GM21717 (cell line): ENCODE data around the gene SMG6.
"Not testable (repeated sequence)": the region's sequence is repeated elsewhere in the genome, so short reads cannot be mapped to it uniquely, and the experiment has no call there.

Experiments used
- ATAC-seq: cut with Tn5 transposase; IDR thresholded peaks from one replicate; pipeline ENCODE4 v1.9.1; 2021; ENCODE audit warnings: mild to moderate bottlenecking, moderate library complexity; ENCODE audit not compliant: unreplicated experiment

The SMG6 gene

DNA sequence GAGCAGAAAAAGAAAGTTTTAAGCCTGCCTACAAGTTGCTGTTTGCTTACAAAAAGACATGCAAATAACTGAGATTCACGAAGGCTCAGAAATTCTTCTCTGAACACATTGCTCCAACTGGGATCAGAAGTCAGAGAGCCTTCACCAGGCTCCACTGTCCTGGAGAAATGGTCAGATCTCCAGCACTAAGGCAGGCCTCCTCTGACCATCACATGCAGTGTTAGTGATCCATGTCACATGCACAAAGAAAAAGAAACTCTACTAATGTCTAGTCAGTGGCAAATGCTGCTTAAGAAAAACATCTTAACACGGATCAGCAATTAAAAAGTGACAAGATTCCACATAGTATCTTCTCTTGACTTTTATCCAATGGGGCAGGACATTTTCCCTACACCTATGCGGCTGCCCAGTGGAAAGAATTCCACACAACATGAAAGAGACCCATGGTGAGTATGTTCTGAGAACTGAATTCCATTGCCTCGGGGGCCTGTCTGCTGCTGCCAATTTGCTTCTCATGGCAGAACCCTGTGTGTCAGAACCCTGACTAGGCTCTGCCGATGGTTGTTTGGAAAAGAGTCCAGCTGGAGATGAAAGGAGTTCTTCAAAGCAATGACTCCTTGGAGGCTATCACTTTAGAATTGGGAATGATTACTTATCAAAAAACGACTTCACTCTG is 152.1 kb downstream of the SMG6 start:
- no peak for ATAC-seq

DNA sequence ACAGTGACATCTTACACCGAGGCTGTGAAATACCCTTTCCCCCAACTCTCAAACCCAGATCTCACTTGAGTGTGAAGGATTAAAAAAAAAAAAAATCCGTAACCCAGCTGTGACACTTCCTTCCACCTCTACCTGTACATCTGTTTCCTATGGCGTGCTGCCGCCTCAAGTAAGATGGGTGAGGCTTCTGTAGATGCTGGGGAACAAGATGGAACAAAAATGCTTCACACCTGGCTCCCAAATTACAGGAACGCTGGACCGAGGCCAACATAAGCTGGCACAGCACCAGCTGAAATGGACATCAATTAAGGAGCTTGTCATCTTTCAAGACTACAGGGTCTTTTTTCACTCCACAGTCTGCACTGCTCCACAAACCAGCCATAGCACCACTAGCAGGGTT is 152.8 kb downstream of the SMG6 start:
- ATAC-seq, result no peak

DNA sequence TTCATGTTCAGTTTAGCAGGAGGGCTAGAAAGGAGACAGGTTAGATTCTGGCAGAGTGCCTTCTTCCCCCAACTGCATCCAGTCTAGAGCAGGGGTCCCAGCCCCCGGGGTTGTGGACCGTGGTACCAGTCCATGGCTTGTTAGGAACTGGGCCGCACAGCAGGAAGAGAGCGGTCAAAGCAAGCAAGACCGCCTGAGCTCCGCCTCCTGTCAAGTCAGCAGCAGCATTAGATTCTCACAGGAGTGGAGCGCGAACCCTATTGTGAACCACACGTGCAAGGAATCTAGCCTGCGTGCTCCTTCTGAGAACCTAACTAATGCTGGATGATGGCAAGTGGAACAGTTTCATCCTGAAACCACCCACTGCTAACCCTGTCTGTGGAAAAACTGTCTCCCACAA is 153.7 kb downstream of the SMG6 start:
- no peak for ATAC-seq

DNA sequence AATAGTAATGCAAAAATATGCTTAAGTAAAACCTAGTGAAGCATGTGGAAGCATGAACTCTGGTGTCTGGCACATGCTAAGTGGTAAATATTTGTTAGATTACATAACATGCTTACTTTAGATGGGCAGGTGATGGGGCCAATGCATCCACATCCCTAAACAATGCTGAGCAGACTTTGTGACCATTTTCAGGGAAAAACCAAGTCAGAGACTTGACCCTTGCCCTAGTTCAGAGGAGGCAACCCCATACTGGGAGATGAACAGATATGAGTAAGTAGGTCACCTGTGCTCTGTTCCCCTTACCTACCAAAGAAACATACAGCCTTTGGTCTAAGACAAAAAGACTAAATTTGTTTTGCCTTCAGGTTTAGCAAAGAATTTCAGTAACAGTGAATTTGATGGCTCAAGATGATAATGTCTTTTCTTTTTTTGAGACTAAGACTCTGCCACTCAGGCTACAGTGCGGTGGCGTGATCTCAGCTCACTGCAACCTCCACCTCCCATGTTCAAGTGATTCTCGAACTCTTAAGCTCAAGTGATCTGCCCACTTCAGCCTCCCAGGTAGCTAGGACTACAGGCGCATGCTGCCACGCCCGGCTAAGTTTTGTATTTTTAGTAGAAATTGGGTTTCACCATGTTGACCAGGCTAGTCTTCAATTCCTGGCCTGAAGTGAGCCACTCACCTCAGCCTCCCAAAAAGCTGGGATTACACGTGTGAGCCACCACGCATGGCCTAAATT is 157.3 kb downstream of the SMG6 start:
- ATAC-seq, result no peak

DNA sequence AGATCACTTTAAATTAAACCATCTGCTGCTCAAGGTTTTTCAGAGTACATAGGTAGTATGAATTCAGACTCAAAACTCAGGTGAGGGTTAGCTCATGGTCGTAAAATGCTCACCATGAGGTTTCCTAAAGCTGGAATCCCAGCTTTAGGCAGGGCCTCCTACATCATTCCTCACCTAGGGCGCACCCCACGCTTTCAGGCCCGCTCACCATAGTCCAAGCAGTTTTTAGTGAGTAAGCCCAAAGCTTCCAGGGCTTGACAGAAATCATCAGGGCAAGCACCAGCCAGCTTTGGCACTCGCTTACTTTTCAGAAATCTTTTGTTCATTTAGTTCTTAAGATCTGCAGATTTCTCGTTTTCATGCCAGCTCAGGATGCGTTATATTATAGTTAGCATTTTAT is 158.9 kb downstream of the SMG6 start:
- no peak for ATAC-seq

DNA sequence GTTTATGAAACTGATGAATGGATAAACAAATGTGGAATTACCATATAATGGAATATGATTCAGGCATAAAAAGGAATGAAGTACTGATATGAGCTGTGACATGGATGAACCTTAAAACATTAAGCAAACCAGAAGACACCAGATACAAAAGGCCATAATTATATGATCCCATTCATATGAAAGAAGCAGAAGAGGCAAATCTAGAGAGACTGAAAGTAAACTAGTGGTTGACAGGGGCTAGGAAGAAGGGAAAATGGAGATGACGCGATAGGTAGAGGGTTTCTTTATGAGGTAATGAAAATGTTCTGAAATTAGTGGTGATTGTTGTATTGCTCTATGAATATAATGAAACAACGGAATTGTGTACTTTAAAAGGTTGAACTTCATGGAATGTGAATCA is 160.3 kb downstream of the SMG6 start:
- ATAC-seq, result no peak

DNA sequence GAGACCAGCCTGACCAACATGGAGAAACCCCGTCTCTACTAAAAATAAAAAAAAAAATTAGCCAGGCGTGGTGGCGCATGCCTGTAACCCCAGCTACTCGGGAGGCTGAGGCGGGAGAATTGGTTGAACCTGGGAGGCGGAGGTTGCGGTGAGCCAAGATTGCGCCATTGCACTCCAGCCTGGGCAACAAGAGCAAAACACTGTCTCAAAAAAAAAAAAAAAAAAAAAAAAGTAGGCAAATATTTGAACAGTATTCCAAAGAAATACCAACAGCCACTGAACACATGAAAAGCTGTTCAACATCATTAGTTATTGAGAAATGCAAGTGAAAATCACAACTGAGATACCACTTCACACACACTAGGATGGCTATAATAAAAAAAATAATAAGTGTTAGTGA is 160.9 kb downstream of the SMG6 start:
- not testable (repeated sequence) for ATAC-seq

DNA sequence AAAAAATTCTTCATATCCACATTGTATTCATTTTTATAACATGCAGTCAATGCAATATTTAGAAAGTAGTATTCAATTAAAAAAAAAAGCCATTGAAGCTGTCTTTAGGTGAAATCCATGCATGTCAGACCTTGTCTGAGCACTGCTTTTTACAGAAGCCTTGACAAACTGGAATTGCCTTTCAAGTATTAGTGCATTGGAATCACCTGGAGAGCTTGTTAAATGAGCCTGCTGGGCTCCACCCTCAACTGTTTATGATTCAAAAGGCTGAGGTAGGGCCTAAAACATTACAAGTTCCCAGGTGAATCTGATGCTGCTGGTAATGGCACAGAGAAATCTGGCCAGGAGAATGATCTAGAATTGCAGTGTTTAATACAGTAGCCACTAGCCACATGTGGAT is 162.9 kb downstream of the SMG6 start:
- ATAC-seq, result no peak

DNA sequence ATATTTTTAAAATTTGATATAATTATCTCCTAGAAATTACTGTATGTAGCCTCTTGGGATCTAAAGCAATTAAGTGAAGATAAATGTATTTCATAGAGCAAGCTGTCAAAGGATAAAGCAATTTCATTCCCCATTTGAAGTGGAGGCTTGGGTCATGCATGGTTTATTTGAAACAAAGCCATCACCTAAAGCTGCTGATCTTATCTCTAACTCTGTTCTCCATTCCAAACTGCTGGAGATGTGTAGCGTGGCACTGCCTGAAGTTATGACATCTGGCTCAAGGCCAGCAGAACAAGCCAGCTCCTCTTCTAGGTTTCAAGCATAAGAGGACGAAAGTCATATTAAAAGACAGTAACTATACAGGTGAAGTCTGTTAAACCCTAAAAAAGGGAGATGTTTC is 164.8 kb downstream of the SMG6 start:
- no peak for ATAC-seq

DNA sequence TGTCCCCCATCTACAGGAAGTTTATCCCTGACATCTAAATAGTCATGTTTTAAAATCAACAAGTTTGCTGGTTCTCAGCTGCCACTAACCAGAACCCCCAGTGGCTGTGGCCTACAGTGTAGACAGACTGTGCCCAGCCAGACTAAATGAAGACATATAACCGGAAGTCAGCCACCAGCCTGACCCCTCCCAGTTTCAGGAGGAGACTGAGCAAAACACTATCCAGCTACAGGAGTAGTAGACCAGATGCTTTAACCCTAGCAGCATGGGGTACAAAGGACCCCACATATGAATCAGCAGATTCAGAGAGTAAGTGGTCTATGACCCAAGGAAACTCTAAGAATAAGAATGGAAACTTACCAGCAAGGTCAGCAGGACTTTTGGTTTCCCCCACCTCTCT is 165.3 kb downstream of the SMG6 start:
- no peak for ATAC-seq

DNA sequence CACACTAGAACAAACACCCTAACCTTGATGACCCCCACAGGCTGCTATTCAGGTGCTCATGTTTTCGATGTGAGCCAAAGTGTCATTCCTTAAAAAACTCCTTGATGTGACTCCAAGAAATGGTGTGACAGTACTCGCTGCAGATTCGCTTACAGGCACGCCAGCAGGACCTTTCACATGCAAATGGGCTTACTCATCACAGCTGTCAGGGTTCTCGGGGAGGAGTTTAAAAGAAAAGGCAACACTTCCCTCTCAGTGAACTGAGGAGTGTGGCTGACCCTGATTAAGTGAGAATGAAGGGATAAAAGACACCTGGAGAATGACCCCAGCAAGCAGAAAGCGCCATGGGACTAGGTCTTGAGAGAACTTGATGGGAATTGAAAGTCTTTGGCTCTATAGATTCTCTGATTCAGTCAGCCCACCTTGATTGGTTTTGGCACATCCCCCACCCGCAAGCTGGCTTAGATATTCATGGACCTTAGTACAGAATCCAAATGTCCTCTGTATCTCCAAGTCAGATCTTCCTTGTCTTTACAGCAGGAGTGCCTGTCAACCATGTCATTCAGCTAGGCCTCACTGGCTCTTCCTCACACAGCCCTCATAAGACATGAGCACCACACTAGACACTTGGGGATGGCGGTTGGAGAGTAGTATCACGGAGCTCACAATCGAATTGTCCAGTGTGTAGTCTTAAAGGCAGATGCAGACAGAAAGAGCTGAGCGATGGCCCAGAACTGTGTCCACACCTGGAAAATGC is 166.1 kb downstream of the SMG6 start:
- ATAC-seq, result peak; percentile 79

DNA sequence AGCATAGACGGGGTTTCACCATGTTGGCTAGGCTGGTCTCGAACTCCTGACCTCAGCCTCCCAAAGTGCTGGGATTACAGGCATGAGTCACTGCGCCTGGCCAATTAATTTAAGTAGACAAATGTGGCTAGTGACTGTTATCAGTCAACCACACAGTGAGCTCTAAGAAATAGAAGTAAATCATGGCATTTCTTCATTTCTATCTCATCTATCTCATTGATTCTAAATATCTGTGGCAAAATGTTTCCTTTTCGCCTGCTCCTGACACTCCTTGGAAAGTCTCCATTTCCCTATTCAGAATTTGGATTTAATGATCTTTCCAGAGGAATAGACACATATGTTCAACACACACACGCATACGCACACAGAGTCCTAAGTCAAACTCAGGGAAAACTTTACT is 167.3 kb downstream of the SMG6 start:
- no peak for ATAC-seq

DNA sequence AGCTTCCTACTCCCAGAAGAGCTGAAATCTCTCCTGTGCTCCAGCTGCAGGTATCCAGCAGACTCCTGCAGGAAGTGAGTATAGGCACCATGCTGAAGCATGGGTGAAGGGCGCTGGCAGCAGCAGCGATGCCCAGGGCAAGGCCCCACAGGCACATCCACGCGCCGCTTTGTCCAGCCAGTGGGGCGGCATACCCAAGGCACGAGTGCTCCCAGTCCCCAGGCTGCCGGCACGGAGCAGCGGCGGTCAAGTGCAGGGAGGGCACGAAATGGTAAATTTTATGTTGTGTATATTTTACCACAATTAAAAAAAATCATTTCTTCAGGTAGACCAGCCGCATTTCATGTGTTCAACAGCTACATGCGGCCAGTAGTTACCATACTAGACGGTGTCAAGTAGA is 175.6 kb downstream of the SMG6 start:
- no peak for ATAC-seq

DNA sequence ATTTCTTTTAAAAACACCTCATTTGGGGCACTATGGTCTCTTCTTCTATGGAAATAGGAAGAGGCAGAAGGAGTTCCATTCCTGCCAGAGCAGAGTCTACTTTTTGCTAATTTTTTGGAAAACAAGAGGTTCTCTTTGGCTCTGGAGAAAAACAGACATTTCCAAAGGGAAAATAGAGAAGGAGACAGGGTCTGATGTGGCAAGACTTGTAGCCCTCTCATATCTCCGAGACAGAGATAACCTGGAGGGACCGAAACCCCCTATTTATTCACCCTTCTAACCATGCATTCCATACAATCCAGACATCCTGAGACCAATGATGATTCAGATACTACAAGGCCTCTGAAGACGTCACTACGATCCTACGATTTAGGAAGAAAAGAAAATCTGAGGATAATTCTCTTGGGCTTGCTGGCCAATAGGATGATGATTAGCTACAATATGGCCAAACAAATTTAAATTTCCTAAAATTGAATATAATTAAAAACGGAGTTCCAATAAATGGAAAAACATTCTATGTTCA is 178.5 kb downstream of the SMG6 start:
- ATAC-seq, result no peak

DNA sequence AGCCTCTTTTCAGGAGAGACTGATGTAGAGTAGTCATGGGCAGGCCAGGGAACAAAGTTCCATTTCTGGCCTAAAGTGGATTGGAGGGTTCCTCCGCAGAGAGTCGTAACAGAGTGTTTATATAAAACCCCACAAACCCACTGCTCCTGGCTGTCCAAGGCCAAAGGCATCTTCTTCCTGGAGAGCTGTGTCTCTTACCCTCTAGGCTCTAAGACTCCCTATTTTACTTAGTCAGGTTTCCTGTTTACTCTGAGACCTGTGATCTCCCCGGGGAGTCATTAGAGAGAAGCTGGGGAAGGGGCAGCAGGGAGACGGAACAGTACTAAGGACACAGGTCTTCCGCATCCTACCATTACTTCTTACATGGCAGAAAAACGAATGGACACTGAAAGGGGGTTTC is 179.2 kb downstream of the SMG6 start:
- ATAC-seq, result no peak

DNA sequence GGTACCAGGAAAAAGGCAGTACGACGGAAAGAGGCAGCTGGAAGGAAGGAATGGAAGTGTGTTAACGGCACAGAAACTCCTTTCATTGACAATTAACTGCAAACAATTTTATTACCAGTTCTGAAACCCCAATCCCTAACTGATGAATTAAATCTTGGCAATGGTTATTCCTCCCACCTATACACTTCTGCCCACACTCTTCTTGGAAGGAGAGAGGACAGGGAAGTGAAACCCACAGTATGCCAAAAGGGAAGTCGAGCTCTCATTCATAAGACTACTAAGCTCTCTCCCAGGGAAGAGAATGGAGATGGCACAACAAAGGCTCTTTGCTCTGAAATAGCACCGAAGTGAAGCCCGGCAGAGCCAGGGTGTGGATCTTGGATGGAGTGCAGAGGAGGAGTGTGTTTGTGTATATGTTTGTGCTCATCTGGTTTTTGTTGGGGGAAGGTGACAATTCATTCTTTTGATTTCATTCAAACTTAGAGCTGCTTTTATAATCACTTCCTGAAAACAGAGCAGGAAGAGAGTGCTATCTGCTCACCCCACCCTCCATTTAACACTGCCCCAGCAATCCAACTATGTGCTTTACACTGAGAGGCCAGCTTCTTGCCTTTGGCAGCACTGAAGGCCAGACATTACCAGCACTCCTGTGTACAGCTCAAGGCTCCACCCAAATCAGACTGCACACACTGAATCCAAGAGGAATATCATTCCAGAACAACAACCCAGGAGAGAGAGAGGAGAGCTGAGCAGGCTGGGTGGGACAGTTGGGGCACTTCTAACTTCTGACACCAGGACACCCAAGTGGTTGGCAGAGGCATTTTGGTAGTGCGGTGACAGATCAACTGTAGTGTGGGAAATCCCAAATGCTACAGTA is 180.0 kb downstream of the SMG6 start:
- no peak for ATAC-seq

DNA sequence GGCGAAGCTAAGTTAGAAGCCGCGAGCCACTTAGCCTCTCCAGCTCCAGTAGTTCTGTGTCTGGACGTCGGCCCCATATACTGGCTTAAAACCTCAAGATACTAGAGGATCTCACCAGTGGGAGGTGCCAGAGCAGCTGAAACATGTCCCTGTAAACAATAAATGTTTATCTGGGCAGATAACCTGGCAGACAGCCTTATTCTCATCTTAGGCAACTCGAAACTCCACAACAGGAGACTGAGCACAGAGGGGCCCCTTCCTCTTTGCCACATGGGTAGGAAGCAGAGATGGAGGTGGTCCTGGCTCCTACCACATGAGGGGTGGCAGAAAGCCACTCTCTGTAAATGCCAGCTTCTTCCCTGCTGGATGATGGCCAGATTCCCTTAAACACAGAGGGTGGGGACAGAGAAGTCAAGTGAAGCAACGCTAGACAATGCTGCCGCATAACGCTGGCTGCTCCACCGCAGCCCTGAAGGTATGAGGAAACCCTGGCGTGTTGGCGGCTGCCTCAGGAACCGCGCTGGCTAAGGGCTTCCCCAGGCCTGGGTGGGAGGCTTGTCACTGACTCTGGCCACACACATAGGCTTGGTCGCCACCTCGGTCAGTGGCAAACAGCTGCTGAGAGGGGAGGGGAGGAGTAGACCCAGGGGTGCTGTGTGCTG is 180.8 kb downstream of the SMG6 start:
- ATAC-seq, result no peak

DNA sequence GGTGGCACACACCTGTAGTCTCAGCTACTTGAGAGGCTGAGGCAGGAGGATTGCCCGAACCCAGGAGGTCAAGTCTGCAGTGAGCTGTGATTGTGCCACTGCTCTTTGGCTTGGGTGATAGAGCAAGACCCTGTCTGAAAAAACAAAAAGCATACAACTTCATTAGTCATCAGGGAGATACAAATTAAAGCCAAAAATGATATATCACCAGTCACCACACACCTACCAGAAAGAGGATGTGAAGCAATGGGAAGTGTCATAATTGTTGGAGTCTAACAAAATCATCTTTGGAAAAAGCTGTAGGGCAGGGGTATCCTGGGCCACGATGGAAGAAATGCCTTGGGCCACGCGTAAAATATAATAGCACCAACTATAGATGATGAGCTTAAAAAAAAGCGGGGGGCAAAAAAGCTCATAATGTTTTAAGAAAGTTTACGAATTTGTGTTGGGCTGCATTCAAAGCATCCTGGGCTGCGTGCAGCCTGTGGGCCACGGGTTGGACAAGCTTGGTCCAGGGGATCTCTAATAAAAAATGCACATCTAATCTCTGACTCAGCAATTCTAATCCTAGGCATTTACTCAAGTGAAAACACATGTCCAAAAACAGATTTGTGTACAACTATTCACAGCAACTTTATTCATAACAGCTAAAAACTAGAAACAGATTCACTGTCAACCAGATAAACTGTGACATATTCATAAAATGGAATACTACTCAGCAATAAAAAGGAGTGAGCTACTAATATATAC is 182.8 kb downstream of the SMG6 start:
- ATAC-seq, result no peak

DNA sequence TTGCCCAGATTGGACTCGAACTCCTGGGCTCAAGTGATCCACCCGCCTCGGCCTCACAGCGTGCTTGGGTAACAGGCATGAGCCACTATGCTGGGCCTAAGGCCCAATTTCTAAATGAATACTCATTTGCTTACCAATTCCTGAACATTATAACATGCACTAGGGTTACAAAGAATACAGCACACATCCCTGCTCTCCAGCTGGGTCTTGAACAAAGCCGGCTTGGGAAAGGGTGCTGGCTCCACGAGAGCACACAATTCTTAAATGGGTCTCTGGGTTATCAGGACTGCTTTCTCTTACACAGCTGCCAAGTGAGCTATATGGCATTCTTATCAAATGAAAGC is 190.3 kb downstream of the SMG6 start:
- ATAC-seq, result no peak

DNA sequence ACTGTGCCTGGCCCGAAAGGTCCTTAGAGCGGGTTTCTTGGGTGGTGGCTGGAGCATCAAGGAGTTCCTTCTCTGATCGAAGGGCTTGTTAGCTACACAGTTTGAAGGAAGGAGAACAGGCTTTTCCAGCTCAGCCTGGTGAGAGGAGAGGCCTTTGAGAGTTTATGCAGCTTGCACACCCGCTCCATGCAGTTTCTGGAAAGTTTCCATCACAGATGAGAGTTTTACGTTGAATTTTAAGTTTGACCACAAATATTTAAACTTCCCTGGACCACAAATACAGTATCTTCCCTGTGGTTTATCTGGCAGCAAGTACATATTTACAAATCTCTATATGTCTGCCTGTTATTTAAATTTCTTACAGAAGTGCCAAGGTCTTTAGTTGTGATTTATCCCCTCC is 191.9 kb downstream of the SMG6 start:
- no peak for ATAC-seq
